D341Med (cell line): ENCODE measurements around the gene PARD3.
"Not testable (repeated sequence)": the region's sequence is repeated elsewhere in the genome, so short reads cannot be mapped to it uniquely, and the experiment has no call there.

ENCODE experiments used
- DNase-seq: peaks from one replicate; pipeline ENCODE4 v3.0.0; 2012; ENCODE audit warnings: low spot score

PARD3 gene

DNA sequence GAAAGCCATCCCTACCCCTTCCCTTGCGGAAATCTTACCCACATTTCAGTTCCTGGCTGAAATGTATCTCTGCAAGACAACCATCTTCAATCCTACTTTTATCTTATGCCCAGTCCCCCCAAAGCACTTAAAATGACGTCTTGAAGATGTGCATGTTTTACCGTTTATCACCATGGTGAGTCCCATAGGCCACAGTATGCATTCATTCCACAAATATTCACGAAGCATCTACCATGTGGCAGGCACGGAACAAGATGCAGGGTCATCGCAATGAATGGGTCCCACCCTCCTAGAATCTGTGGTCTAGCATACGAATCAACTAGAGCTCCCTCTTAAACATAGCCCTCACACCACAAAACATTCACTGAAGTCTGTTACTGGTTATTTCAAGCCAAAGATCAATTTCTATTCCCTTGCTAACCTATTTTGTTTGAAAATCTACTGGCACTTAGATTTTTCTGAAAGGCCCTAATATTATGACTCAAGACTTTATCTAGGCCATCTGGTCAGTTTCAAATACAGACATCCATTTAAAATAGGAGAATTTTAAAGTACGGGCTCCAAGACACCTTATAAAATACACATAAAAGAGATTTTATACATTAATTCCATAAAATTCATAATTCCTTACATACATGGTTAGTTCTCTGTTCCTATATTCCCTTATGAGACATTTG, 99.4 kb downstream of the PARD3 start:
- DNase-seq, result no peak

DNA sequence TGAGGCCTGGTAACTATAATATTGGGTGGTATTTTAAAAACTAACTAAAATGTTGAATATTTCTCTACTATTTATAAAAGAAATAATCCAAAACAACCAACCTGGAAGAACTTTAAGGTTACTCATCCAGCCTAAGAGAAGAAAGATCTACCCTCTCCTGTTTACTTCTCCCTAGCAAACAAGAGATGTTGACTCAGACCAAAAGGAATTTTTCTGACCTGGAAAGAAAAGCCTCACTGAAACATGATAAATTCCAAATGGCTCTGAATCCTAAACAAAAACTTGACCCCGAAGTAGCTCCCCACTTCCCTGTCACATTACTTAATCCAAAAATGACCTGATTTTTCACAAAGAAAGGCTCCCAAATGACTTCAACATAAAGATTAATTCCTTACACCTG, 101.2 kb downstream of the PARD3 start:
- no peak for DNase-seq

- no peak for DNase-seq
Observed at GRCh38 chr10:34711500-34711899, 103.6 kb downstream of the PARD3 start.

DNA sequence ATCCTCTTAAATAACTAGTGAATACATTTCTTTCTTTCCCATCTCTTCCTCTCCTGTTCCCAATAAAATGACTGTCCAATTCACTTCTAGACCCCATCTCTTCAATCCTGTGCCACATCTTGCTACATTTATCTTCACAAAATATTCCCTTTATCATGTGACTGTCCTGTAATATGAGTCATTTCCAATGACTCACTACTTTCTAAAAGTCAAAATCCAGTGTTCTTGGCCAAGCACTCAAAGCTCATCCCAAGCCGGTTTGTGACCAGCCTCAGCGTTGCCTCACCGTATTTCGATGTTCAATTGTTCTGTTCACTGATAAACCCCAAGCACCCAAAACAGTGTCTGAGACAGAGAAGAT, 104.7 kb downstream of the PARD3 start:
- DNase-seq, result no peak

DNA sequence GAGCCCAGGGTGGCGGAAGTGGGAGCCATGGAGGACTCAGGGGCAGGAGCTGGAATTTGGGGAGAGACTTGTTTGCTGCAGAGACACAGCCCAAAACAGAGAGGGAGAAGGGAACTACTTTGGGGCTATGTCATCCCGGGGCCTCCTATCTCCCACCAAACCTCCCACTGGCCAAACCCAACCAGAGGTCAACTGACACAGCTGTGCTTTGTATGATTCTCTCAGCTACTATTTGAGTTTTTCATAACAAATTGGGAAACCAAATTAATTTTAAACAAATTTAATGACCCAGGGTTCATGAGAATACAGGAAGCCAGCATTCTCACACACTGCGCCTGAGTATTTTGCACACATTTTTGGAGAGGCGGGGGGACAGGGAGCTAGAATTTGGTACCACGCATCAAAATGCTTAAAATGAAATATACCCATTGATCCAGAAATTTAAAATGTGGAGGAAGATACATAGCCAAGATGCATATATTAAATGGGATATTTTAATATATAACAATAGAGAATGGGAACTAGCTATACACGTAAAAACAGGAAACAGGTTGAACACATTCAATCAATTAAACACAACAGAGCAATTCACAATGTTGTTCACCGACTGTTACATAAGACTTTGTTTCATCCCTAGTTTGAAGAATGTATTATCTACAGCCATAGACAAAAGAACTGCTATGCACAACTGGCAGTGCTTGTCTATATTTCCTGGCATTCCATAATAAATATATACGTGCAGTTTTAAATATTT, 105.3 kb downstream of the PARD3 start:
- no peak for DNase-seq

- DNase-seq, result no peak
Observed at GRCh38 chr10:34707656-34708055, 107.4 kb downstream of the PARD3 start.

DNA sequence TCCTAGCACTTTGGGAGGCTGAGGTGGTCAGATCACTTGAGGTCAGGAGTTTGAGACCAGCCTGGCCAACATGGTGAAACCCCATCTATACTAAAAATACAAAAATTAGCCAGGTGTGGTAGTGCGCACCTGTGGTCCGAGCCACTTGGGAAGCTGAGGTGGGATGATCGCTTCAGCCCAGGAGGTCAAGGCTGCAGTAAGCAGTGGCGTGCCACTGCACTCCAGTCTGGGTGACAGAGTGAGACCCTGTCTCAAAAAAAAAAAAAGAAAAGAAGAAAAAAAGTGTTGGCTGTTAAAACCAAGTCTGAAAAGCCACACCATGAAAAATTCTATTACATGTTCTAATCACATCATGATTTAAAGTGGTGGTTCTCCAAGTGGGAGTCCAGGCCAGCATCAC, 108.1 kb downstream of the PARD3 start:
- not testable (repeated sequence) for DNase-seq

GRCh38 chr10:34706147-34706546, 108.9 kb downstream of the PARD3 start:
- no peak for DNase-seq

GRCh38 chr10:34705563-34705962, 109.5 kb downstream of the PARD3 start:
- DNase-seq, result no peak

- DNase-seq, result no peak
Observed at GRCh38 chr10:34704526-34705184, 110.4 kb downstream of the PARD3 start.

DNA sequence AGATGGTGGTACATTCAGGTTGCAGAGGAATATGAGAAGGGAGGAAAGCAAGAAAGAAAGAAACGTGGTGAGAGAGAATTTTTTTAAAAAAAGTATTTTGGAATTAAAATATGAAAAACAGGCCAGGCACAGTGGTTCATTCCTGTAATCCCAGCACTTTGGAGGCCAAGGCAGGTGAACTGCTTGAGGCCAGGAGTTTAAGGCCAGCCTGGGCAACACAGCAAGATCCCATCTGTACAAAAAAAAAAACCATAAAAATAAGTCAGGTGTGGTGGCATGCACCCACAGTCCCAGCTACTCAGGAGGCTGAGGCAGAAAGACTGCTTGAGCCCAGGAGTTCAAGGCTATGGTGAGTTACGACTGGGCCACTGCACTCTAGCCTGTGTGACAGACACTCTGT, 112.1 kb downstream of the PARD3 start:
- DNase-seq, result no peak

DNA sequence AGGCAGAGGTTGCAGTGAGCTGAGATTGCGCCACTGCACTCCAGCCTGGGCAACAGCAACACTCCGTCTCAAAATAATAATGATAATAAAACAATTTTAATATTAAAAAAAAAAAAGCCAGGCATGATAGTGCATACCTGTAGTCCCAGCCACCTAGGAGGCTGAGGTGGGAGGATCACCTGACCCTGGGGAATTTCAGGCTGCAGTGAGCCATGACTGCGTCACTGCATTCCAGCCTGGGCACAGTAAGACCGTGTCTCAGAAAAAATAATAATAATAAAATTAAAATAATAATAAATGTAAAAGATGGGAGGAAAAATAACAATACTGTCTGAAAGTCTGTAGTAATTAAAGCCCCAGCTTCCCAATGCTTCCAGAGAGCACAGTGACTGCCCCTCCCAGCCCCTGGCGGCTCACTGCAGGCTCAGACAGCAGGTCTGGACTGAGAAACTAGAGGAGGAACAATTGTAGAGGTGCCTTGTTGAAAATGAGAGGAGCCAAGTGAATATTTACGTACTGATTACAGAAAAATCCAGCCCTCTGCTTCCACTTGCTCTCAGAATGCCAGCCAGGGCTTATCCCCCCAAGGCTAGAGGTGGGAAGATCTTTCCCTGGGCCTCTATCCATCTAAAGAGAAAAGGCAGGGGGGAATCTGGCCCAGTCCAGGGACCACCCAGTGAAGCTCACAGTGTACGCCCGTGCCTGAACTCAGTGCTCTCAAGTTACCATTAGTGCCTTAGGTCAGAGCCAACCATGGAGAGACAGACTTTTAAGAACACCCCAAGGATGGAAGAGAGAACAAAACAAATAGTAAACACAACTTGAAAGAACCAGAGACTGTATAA, 112.8 kb downstream of the PARD3 start:
- no peak for DNase-seq

GRCh38 chr10:34701194-34701593, 113.9 kb downstream of the PARD3 start:
- no peak for DNase-seq

- DNase-seq, result not testable (repeated sequence)
Observed at GRCh38 chr10:34700752-34701151, 114.3 kb downstream of the PARD3 start.

DNA sequence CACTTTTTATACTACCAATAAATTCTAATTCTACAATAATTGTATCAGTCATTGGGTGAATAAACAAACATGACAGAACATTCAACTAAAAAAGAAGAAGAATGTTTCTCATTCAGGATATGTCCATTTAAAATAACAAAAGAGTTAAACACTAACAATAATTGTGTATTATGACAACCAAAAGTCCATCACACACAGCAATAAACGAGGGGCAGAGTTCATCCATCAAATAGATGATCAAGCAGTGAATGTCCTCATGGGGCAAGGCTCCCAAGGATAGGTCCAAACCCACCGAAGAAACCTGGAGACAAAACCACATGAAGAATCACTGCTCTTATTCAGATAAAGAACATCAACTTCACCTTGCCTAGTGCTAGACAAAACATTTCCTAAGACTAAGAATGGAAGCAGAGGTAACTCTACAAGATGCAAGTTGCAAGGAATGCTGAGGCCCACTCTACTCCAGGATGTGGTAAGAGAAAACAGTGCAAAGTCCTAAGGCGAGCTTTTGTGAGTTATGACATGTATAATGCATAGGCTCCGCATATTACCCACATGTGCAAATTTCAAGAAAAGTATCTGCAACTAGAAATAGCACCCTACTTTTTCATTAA, 115.1 kb downstream of the PARD3 start:
- DNase-seq, result no peak

DNA sequence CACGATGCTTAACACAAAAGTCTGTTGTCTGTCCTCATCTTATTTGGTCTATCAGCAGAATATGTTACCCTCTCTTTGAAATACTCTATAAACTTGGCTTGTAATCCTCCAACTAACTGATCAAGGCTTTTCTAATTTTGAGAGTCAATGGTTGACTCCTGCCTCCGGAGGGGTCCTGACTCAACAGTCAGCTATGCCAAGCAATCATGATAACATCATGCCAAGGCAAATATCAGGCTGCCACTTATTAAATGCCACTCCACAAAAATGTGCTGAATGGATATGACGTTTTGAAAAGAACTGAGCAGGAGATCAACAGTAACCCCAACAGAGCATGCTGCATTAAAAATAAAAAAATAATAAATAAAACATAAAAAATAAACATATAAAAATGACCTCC, 116.1 kb downstream of the PARD3 start:
- DNase-seq, result no peak

GRCh38 chr10:34698248-34698831, 116.8 kb downstream of the PARD3 start:
- DNase-seq, result no peak

GRCh38 chr10:34697351-34698247, 117.5 kb downstream of the PARD3 start:
- no peak for DNase-seq

DNA sequence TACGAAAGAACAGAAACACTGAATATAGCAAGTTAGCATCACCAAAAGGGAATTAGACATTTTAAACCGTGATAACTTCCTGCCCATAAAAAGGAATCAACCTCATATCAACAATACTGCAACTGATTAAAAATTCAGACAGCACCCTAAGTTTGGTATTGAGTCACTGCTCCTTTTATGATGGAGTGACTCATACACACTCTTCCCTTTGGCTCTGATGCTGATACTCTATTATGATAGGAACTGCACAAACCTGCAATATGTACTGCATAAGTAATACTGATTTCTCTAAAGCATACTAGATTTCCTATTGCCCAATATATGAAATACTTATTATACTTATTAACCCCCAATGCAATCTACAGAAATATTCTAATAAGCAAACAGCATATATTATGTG, 118.7 kb downstream of the PARD3 start:
- no peak for DNase-seq

GRCh38 chr10:34690383-34691049, 124.6 kb downstream of the PARD3 start:
- no peak for DNase-seq
